ENCODE measurements around the gene ZNF330. TPM values are rescaled to one million over a fixed set of nuclear protein-coding genes. Genes with fewer than 3 reads are reported as not detected.

Gene ZNF330
- polyA plus RNA-seq, 1 donor: 49.7 TPM

- Histone ChIP-seq H3K4me1 (ENCODE audit: control insufficient read depth, insufficient read depth, low read length) (no peaks in the 10 kb centered on the region), H3K27ac (ENCODE audit: low read length) (no peak overlapping the region), H3K27me3 (ENCODE audit: control insufficient read depth, insufficient read depth, low read length) (peaks cover 2% of the 10 kb centered on the region), H3K36me3 (ENCODE audit: control insufficient read depth, insufficient read depth, low read length) (no peaks in the 10 kb centered on the region), H3K9me3 (ENCODE audit: control insufficient read depth, low read depth, low read length) (no peaks in the 10 kb centered on the region), H3K4me3 (ENCODE audit: low read length) (no peak overlapping the region)
- no peak for DNase-seq
Observed at GRCh38 chr4:141248486-141248885, 27.8 kb downstream of the ZNF330 start.

- Histone ChIP-seq H3K36me3 (ENCODE audit: control insufficient read depth, insufficient read depth, low read length) (no peaks in the 10 kb centered on the region), H3K27ac (ENCODE audit: low read length) (no peak overlapping the region), H3K4me3 (ENCODE audit: low read length) (no peak overlapping the region), H3K9me3 (ENCODE audit: control insufficient read depth, low read depth, low read length) (no peaks in the 10 kb centered on the region), H3K4me1 (ENCODE audit: control insufficient read depth, insufficient read depth, low read length) (no peaks in the 10 kb centered on the region), H3K27me3 (ENCODE audit: control insufficient read depth, insufficient read depth, low read length) (peaks cover 3% of the 10 kb centered on the region)
- no peak for DNase-seq
Observed at GRCh38 chr4:141254326-141254725, 33.6 kb downstream of the ZNF330 start.

- no peak for DNase-seq
- no peak overlapping the region for H3K27ac ChIP-seq (ENCODE audit: low read length)
- H3K9me3 ChIP-seq (ENCODE audit: control insufficient read depth, low read depth, low read length): no peaks in the 10 kb centered on the region
- no CpG with 5 or more reads among the region's 2 CpGs for WGBS (ENCODE audit: insufficient coverage, low lambda C conversion rate)
- H3K36me3 ChIP-seq (ENCODE audit: control insufficient read depth, insufficient read depth, low read length): no peaks in the 10 kb centered on the region
- peaks cover 3% of the 10 kb centered on the region for H3K27me3 ChIP-seq (ENCODE audit: control insufficient read depth, insufficient read depth, low read length)
- no peak overlapping the region for H3K4me3 ChIP-seq (ENCODE audit: low read length)
- H3K4me1 ChIP-seq (ENCODE audit: control insufficient read depth, insufficient read depth, low read length): no peaks in the 10 kb centered on the region
Observed at GRCh38 chr4:141255016-141255415, 34.3 kb downstream of the ZNF330 start.

GRCh38 chr4:141258558-141258957 lies 37.9 kb downstream of the ZNF330 start:
- no peak for DNase-seq
- H3K4me3 ChIP-seq (ENCODE audit: low read length): no peak overlapping the region
- H3K9me3 ChIP-seq (ENCODE audit: control insufficient read depth, low read depth, low read length): no peaks in the 10 kb centered on the region
- H3K27me3 ChIP-seq (ENCODE audit: control insufficient read depth, insufficient read depth, low read length): peaks cover under 1% of the 10 kb centered on the region
- no peak overlapping the region for H3K27ac ChIP-seq (ENCODE audit: low read length)
- H3K36me3 ChIP-seq (ENCODE audit: control insufficient read depth, insufficient read depth, low read length): no peaks in the 10 kb centered on the region
- no peaks in the 10 kb centered on the region for H3K4me1 ChIP-seq (ENCODE audit: control insufficient read depth, insufficient read depth, low read length)

- H3K27ac ChIP-seq (ENCODE audit: low read length): no peak overlapping the region
- H3K9me3 ChIP-seq (ENCODE audit: control insufficient read depth, low read depth, low read length): no peaks in the 10 kb centered on the region
- H3K36me3 ChIP-seq (ENCODE audit: control insufficient read depth, insufficient read depth, low read length): no peaks in the 10 kb centered on the region
- peaks cover 2% of the 10 kb centered on the region for H3K27me3 ChIP-seq (ENCODE audit: control insufficient read depth, insufficient read depth, low read length)
- no peak overlapping the region for H3K4me3 ChIP-seq (ENCODE audit: low read length)
- H3K4me1 ChIP-seq (ENCODE audit: control insufficient read depth, insufficient read depth, low read length): no peaks in the 10 kb centered on the region
- no peak for DNase-seq
- WGBS (ENCODE audit: insufficient coverage, low lambda C conversion rate): 80% methylated on average over 1 of the region's 1 CpG
Observed at GRCh38 chr4:141275834-141276233, 55.1 kb downstream of the ZNF330 start.

GRCh38 chr4:141283152-141283551 lies 62.5 kb downstream of the ZNF330 start:
- 100% methylated on average over 1 of the region's 2 CpGs for WGBS (ENCODE audit: insufficient coverage, low lambda C conversion rate)
- Histone ChIP-seq H3K9me3 (ENCODE audit: control insufficient read depth, low read depth, low read length) (no peaks in the 10 kb centered on the region), H3K27ac (ENCODE audit: low read length) (no peak overlapping the region), H3K4me1 (ENCODE audit: control insufficient read depth, insufficient read depth, low read length) (no peaks in the 10 kb centered on the region), H3K4me3 (ENCODE audit: low read length) (no peak overlapping the region), H3K27me3 (ENCODE audit: control insufficient read depth, insufficient read depth, low read length) (no peaks in the 10 kb centered on the region), H3K36me3 (ENCODE audit: control insufficient read depth, insufficient read depth, low read length) (no peaks in the 10 kb centered on the region)
- DNase-seq: no peak

- DNase-seq: no peak
- H3K4me1 ChIP-seq (ENCODE audit: control insufficient read depth, insufficient read depth, low read length): no peaks in the 10 kb centered on the region
- no CpG with 5 or more reads among the region's 2 CpGs for WGBS (ENCODE audit: insufficient coverage, low lambda C conversion rate)
- no peaks in the 10 kb centered on the region for H3K27me3 ChIP-seq (ENCODE audit: control insufficient read depth, insufficient read depth, low read length)
- no peaks in the 10 kb centered on the region for H3K36me3 ChIP-seq (ENCODE audit: control insufficient read depth, insufficient read depth, low read length)
- no peaks in the 10 kb centered on the region for H3K9me3 ChIP-seq (ENCODE audit: control insufficient read depth, low read depth, low read length)
- H3K4me3 ChIP-seq (ENCODE audit: low read length): no peak overlapping the region
- no peak overlapping the region for H3K27ac ChIP-seq (ENCODE audit: low read length)
Observed at GRCh38 chr4:141283563-141283962, 62.9 kb downstream of the ZNF330 start.

Other genes with a start within 250 kb of the ZNF330 start
- gene RNF150, start 87.4 kb upstream of the ZNF330 start, polyA plus RNA-seq: 9.0 TPM

Measured in large intestine (tissue), 3 donors.